Activated CD8-positive, alpha-beta memory T cell treated with anti-CD3 and anti-CD28 coated beads for 24 hours (primary cell): ENCODE measurements around the gene PSMA6.
A peak's percentile ranks its signal among the peaks of the same experiment; 100 is the strongest.
"Not testable (repeated sequence)": the region's sequence is repeated elsewhere in the genome, so short reads cannot be mapped to it uniquely, and the experiment has no call there.

ENCODE experiments used
- DNase-seq: peaks from one replicate; pipeline ENCODE4 v3.0.0-alpha.2; 2020

Gene PSMA6

GRCh38 chr14:35292051-35292769, at the start of gene PSMA6:
Gene PSMA6, plus strand, starts transcription at chr14:35292382. Its CDS starts 95 bp downstream, at chr14:35292477.
- peak; percentile 98 for DNase-seq

DNA sequence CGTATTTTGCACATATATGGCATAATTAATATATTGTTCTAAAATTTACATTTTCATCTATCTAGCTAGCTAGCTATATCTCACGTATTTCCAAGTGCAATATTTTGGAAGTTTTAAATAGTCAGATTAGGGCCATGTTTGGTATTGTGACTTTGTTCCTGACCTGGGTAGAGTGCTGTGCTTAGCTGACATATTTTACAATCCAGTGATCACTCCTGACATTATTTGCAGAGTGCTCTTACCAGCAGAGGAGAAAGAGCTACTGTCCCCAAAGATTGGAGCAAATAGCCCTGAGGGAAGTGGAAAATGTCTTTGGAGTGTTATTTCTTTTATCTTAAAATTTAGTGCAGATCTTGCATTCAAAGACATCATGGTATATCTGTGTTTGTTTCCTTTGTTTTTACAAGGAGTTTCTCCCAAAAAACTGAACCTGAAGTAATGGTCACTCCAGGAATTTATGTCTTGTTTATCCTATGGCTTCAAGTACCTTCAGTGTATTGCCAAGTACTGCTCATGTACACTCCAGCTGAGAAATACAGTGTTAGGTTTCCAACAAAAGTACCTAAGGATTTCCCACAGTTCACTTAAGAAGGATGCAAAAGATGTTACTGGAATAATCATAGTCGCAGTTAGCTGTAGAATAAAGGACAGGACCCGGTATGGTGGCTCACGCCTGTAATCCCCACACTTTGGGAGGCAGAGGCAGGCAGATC, 49.4 kb upstream of the PSMA6 start:
- no peak for DNase-seq

DNA sequence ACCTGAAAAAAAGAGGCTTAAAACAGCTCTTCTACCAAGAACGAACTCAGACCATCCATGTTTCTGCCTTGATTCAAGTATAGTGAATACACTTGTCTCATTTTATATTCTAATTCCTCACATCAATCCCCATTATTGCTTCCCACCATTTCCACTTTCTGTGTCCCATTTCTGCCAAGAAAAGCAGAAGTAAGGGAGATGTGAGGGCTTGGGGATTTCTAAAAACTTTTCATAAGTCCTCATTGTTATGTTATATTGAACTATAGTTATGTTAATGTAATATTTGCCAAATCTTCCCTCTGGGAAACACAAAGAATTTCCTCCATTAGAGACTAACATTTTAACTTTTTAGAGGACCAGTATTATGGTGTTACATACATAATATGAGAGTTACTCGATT, 48.2 kb upstream of the PSMA6 start:
- no peak for DNase-seq

DNA sequence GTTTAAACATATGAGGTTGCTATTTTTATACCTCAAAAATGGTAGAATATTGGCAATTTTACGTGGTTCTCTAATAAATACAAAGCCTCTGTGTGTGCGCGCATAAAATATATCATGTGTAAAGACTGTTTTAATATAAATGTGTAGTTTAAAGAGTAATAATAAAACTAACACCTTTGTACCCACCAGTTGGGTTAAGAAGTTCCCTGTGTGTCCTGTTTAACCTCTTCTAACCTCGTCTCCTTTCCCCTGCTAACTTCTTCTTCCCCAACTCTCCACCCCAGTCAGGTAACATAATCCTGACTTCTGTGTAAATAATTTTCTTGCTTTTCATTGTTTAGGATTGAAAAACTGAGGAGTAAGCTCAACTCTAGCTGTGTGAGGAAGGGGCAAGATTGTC, 47.6 kb upstream of the PSMA6 start:
- DNase-seq, result no peak

GRCh38 chr14:35245051-35245450, 47.1 kb upstream of the PSMA6 start:
- DNase-seq, result no peak

- no peak for DNase-seq
These were observed 44.3 kb upstream of the PSMA6 start for GRCh38 chr14:35247777-35248475.

DNA sequence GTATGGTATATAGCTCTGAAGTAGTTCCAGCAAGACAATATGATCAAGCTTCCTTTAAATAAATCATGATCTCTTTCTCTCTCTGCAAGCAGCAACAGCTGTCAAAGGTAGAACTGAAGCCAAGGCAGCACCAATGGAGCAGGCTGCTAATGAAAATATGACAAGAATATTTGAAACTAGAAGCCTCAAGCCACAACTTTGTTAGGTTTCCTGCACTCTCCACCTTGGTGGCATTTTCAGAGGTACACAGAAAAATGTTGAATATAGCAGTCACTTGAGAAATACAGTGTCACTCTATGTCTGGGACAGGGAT, 43.8 kb upstream of the PSMA6 start:
- no peak for DNase-seq

DNA sequence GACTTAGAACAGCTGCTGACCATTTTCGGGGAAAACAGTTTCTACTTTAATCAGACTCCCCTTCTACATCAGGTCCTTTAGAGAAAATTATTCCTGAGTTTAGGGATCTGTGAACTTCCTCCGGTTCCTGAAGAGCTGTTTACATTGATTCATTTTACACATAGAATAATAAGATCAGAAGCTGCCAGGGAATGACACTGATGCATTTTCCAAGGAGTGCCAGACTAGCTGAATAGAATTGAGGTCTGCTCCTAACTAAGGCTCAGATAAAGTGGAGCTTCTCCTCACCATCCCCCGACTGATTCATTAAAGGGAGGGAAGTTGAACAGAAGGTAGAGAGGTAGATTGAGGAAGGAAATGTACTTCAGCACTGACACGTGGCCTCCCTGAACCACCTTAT, 41.9 kb upstream of the PSMA6 start:
- DNase-seq, result no peak

GRCh38 chr14:35252451-35252868, 39.7 kb upstream of the PSMA6 start:
- no peak for DNase-seq

DNA sequence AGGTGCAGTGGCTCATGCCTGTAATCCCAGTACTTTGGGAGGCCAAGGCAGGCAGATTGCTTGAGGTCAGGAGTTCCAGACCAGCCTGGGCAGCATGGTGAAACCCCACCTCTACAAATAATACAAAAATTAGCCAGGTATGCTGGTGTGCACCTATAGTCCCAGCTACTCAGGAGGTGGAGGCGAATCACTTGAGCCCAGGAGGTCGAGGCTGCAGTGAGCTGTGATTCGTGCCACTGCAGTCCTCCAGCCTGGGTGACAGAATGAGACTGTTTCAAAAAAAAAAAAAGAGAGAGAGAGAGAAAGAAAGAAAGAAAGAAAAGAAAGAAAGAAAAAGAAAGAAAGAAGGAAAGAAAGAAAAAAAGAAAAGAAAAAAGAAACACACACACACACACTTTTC, 39.1 kb upstream of the PSMA6 start:
- DNase-seq, result not testable (repeated sequence)

GRCh38 chr14:35254034-35254622, 38.1 kb upstream of the PSMA6 start:
- not testable (repeated sequence) for DNase-seq

- DNase-seq, result no peak
These were observed 37.4 kb upstream of the PSMA6 start for GRCh38 chr14:35254736-35255135.

DNA sequence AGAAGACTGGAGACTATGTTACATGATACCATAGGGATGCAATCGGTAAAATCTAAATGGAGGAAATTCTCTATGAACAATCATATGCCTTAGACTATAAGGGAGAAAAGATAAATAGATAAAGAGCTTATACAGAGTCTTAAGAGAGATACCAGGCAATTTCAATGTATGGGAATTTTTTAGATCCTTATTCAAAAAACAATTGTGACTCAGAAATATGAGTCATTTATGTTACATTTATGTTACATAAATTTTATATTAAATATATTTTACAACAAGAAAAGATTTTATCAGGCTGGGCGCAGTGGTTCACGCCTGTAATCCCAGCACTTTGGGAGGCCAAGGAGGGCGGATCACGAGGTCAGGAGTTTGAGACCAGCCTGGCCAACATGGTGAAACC, 36.5 kb upstream of the PSMA6 start:
- DNase-seq, result no peak

DNA sequence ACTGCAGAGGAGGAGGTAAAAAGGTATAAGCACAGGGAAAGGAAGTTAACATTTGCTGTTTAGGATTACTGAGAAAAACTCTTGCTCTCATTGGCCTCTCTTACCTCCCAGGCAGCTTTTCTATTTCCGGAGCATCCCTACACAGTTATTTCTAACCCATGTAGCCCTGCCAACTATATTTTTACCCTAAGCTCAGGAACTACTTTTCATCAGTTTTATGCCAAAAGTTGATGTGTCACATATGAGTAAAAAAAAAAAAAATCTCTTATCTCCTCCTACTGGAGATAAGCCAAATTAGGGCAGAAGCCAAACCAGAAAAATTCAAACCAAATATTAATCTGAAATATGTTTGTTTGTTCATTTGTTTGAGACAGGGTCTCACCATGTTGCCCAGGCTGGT, 34.4 kb upstream of the PSMA6 start:
- DNase-seq, result no peak

- DNase-seq, result no peak
These were observed 33.8 kb upstream of the PSMA6 start for GRCh38 chr14:35258420-35258819.

DNA sequence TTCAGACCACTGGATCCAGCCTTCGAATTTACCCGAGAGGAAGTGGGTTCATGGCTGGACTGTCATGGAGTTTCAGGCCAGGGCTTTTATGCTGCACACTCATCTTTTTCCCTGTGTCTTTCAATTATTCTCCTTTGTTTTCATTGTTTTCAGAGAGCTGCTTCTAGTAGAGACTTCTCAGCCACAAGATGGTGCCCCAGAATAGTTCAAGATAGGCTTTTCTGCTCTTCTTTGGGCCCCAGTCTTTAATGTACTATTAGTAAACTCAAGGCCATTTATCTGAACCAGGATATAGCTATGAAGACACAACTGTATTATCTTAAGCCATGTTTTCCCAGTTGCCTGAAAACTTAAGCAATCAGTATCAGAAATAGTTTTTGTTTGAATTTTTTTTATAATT, 30.4 kb upstream of the PSMA6 start:
- no peak for DNase-seq

- no peak for DNase-seq
These were observed 29.7 kb upstream of the PSMA6 start for GRCh38 chr14:35262436-35262835.

DNA sequence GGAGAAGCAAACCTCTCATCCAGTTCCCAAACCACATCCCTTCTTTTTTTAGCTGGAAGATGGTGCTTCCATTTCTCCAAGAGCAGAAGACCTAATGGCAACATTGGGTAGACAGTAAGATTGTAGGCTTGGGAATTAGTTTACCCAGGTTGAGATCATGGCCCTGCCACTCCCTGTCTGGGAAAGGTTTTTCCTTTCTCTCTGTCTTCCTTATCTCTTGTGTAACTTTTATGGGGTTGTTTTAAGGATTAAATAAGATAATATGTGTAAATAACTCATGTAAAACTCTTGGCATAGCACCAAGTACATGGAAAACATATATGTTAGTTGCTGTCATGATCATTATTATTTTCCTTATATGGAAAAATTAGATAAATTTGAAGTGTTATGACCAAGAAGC, 23.2 kb upstream of the PSMA6 start:
- DNase-seq, result no peak

DNA sequence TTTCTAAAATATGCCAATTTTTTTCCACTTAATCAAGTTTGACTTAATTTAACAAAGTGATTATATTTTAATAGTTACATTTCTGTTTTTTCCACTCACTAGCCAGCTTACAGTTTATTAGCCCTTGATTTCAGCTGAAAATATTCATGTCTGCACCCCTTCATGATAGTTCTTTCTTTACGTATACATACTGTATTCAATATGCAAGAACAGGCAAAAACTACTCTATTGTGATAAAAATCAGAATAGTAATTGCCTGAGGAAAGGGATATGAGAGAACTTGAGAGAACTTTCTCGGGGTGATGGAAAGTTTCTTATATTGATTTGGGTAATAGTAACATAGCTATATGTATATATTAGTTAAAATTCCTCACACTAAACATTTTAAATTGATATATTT, 17.4 kb upstream of the PSMA6 start:
- no peak for DNase-seq

DNA sequence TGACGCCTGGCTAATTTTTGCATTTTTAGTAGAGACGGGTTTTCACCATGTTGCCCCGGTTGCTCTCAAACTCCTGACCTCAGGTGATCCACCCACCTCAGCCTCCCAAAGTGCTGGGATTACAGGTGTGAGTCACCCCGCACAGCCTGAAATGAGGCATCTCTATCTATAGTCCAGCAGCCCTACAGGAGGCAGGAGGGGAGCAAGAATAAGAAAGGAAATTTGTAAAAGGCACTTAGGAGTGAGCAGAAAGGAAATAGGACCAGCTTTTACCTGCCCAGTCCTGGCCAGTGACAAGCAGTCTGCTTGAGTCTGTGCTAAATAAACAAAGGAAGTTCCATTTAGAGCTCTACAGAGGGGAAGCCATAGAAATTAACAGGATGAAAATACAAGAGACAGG, 15.0 kb upstream of the PSMA6 start:
- no peak for DNase-seq

DNA sequence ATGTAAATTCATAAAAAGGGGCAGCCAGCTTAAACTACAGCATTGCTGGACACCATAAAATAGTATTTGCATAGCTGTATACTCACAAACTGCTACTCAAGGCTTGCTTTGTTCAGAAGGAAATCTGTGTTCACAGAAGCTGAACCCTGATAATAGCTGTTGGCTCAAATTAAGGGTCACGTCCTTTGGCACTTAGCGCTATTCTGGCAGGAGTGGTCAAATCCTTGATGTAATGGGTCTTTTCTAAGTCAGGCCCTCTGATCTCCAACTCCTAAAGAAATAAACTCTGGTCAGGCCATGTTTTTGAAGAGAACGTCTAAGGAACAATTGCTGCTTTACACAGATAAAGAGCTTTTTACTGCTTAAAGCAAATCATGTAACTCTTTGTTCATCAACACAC, 12.8 kb upstream of the PSMA6 start:
- no peak for DNase-seq

DNA sequence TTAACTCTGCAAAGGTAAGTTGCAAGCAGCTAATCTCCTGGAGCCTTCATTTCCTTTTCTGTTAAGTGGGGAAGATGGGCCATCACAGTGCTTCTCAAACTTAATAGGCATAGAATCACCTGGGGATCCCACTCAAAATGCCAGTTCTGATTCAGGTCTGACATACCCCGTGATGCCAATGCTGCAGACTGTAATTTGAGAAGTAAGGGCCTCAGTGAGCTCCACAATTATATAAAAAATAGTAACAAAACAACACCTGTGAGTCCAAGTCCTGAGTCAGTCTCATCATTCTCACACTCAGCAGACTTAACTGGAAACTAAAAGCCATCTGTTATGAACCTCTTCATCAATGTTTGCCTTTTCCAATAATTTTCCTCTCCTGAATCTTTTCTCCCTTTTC, 10.8 kb upstream of the PSMA6 start:
- no peak for DNase-seq

- DNase-seq, result no peak
These were observed 7.7 kb upstream of the PSMA6 start for GRCh38 chr14:35284506-35284905.
